ENCODE data around the gene SLC46A2.

The SLC46A2 gene

GRCh38 chr9:112886351-112886750 is 4.3 kb downstream of the SLC46A2 start:
- DNase-seq (ENCODE audit: low spot score) (no peak), FAIRE-seq (no peak)

GRCh38 chr9:112885324-112885723 is 5.4 kb downstream of the SLC46A2 start:
- FAIRE-seq = no peak

GRCh38 chr9:112884721-112885120 is 6.0 kb downstream of the SLC46A2 start:
- DNase-seq (ENCODE audit: low spot score) (no peak), FAIRE-seq (no peak)

More at GRCh38 chr9:112885324-112885723, 5.4 kb downstream of the SLC46A2 start:
- DNase-seq (ENCODE audit: low spot score) = no peak

GRCh38 chr9:112884101-112884500 is 6.6 kb downstream of the SLC46A2 start:
- FAIRE-seq (no peak), DNase-seq (ENCODE audit: low spot score) (no peak)

GRCh38 chr9:112881331-112881730 is 9.3 kb downstream of the SLC46A2 start:
- DNase-seq (ENCODE audit: low spot score) (no peak), FAIRE-seq (no peak)

GRCh38 chr9:112880650-112881049 is 10.0 kb downstream of the SLC46A2 start:
- FAIRE-seq (no peak), DNase-seq (ENCODE audit: low spot score) (no peak)

- DNase-seq (ENCODE audit: low spot score) (no peak), FAIRE-seq (no peak)
Observed at GRCh38 chr9:112878752-112879151, 11.9 kb downstream of the SLC46A2 start.

- FAIRE-seq (no peak), DNase-seq (ENCODE audit: low spot score) (no peak)
Observed at GRCh38 chr9:112873773-112874405, 16.8 kb downstream of the SLC46A2 start.

- no peak for FAIRE-seq
Observed at GRCh38 chr9:112872019-112872418, 18.7 kb downstream of the SLC46A2 start.

GRCh38 chr9:112870556-112870955 is 20.1 kb downstream of the SLC46A2 start:
- FAIRE-seq = no peak
- no peak for DNase-seq (ENCODE audit: low spot score)

More at GRCh38 chr9:112872019-112872418, 18.7 kb downstream of the SLC46A2 start:
- DNase-seq (ENCODE audit: low spot score) = no peak

GRCh38 chr9:112869917-112870316 is 20.8 kb downstream of the SLC46A2 start:
- no peak for FAIRE-seq
- DNase-seq (ENCODE audit: low spot score) = no peak

GRCh38 chr9:112869041-112869529 is 21.6 kb downstream of the SLC46A2 start:
- DNase-seq (ENCODE audit: low spot score) (no peak), FAIRE-seq (no peak)

- DNase-seq (ENCODE audit: low spot score) = no peak
- FAIRE-seq = no peak
Observed at GRCh38 chr9:112868461-112868860, 22.2 kb downstream of the SLC46A2 start.

- FAIRE-seq = no peak
- peak; percentile 29 for DNase-seq (ENCODE audit: low spot score)
Observed at GRCh38 chr9:112867275-112867991, 23.2 kb downstream of the SLC46A2 start.

- DNase-seq (ENCODE audit: low spot score) (no peak), FAIRE-seq (no peak)
Observed at GRCh38 chr9:112866662-112867274, 23.9 kb downstream of the SLC46A2 start.

GRCh38 chr9:112864982-112865381 is 25.7 kb downstream of the SLC46A2 start:
- no peak for DNase-seq (ENCODE audit: low spot score)
- no peak for FAIRE-seq

- DNase-seq (ENCODE audit: low spot score) (no peak), FAIRE-seq (no peak)
Observed at GRCh38 chr9:112864403-112864802, 26.3 kb downstream of the SLC46A2 start.

GRCh38 chr9:112863746-112864145 is 26.9 kb downstream of the SLC46A2 start:
- DNase-seq (ENCODE audit: low spot score) (no peak), FAIRE-seq (no peak)

GRCh38 chr9:112863214-112863613 is 27.5 kb downstream of the SLC46A2 start:
- DNase-seq (ENCODE audit: low spot score) (no peak), FAIRE-seq (no peak)

GRCh38 chr9:112861638-112862555 is 28.8 kb downstream of the SLC46A2 start:
- no peak for DNase-seq (ENCODE audit: low spot score)
- FAIRE-seq = no peak

- DNase-seq (ENCODE audit: low spot score) (no peak), FAIRE-seq (no peak)
Observed at GRCh38 chr9:112861155-112861554, 29.5 kb downstream of the SLC46A2 start.

Measured in urothelium cell line (cell line).